HL-60 (cell line): ENCODE measurements around the gene FMNL2.

Experiments used
- CTCF ChIP-seq: IDR thresholded peaks from one replicate; pipeline ENCODE4 v1.5.1; 2011; ENCODE audit warnings: low read length, control low read depth, inconsistent platforms; ENCODE audit not compliant: insufficient read depth
- GABPA ChIP-seq: IDR thresholded peaks from 2 replicates; pipeline ENCODE4 v1.6.1; 2012; ENCODE audit warnings: low read depth
- POLR2AphosphoS5 ChIP-seq: IDR thresholded peaks from 2 replicates; pipeline ENCODE4 v1.6.1; 2012; ENCODE audit warnings: low read depth
- SPI1 ChIP-seq: IDR thresholded peaks from 2 replicates; pipeline ENCODE4 v1.6.1; 2012; ENCODE audit warnings: low read depth, mild to moderate bottlenecking, borderline replicate concordance
- TF ChIP-seq, protein P1 (sequence below): IDR thresholded peaks from 2 replicates; pipeline ENCODE4 v1.6.1; 2012; ENCODE audit warnings: low read depth; ENCODE audit not compliant: insufficient replicate concordance

GRCh38 chr2:152556506-152556905 lies 221.5 kb downstream of the FMNL2 start:
- TF ChIP-seq CTCF: no peak
- no peak for TF ChIP-seq POLR2AphosphoS5
- TF ChIP-seq, protein P1, sequence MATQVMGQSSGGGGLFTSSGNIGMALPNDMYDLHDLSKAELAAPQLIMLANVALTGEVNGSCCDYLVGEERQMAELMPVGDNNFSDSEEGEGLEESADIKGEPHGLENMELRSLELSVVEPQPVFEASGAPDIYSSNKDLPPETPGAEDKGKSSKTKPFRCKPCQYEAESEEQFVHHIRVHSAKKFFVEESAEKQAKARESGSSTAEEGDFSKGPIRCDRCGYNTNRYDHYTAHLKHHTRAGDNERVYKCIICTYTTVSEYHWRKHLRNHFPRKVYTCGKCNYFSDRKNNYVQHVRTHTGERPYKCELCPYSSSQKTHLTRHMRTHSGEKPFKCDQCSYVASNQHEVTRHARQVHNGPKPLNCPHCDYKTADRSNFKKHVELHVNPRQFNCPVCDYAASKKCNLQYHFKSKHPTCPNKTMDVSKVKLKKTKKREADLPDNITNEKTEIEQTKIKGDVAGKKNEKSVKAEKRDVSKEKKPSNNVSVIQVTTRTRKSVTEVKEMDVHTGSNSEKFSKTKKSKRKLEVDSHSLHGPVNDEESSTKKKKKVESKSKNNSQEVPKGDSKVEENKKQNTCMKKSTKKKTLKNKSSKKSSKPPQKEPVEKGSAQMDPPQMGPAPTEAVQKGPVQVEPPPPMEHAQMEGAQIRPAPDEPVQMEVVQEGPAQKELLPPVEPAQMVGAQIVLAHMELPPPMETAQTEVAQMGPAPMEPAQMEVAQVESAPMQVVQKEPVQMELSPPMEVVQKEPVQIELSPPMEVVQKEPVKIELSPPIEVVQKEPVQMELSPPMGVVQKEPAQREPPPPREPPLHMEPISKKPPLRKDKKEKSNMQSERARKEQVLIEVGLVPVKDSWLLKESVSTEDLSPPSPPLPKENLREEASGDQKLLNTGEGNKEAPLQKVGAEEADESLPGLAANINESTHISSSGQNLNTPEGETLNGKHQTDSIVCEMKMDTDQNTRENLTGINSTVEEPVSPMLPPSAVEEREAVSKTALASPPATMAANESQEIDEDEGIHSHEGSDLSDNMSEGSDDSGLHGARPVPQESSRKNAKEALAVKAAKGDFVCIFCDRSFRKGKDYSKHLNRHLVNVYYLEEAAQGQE: no peak
- TF ChIP-seq SPI1: no peak
- TF ChIP-seq GABPA: no peak
